Astrocyte (in vitro differentiated cells and primary cell): Measurements from ENCODE around the gene INAFM2. TPM values are rescaled to one million over a fixed set of nuclear protein-coding genes. Genes with fewer than 3 reads are reported as not detected.

Source experiments
- DNase-seq: peaks from one replicate; pipeline ENCODE4 v3.0.0-alpha.2; 2010; ENCODE audit warnings: low read depth
- FAIRE-seq: peaks from 2 replicates; lab custom pipeline; 2011; peaks lifted over from hg19 to GRCh38; lab: Jason Lieb, UNC
- H2AFZ ChIP-seq: 2 replicates; pipeline ENCODE4 v1.6.0; 2012; ENCODE audit warnings: low read depth, low read length, inconsistent platforms
- H3K27ac ChIP-seq: 2 replicates; pipeline ENCODE4 v1.5.1; 2011; ENCODE audit warnings: low read depth, low read length, inconsistent platforms
- H3K27me3 ChIP-seq: 2 replicates; pipeline ENCODE4 v1.6.0; 2011; ENCODE audit warnings: low read length, inconsistent platforms; ENCODE audit not compliant: insufficient read depth
- H3K36me3 ChIP-seq: 2 replicates; pipeline ENCODE4 v1.5.1; 2011; ENCODE audit warnings: low read length, inconsistent platforms; ENCODE audit not compliant: insufficient read depth
- H3K4me1 ChIP-seq: 2 replicates; pipeline ENCODE4 v1.5.1; 2011; ENCODE audit warnings: low read length, inconsistent platforms; ENCODE audit not compliant: insufficient read depth
- H3K4me2 ChIP-seq: 2 replicates; pipeline ENCODE4 v1.6.0; 2012; ENCODE audit warnings: low read length, inconsistent platforms
- H3K4me3 ChIP-seq: 2 replicates; pipeline ENCODE4 v1.5.1; 2011; ENCODE audit warnings: low read depth, mild to moderate bottlenecking, low read length, inconsistent platforms; ENCODE audit not compliant: insufficient read depth
- H3K79me2 ChIP-seq: 2 replicates; pipeline ENCODE4 v1.6.0; 2012; ENCODE audit warnings: mild to moderate bottlenecking, low read length, inconsistent platforms; ENCODE audit not compliant: insufficient read depth
- H3K9ac ChIP-seq: 2 replicates; pipeline ENCODE4 v1.6.0; 2012; ENCODE audit warnings: mild to moderate bottlenecking, low read length, inconsistent platforms
- H3K9me3 ChIP-seq: 2 replicates; pipeline ENCODE4 v1.5.1; 2012; ENCODE audit warnings: low read depth, mild to moderate bottlenecking, low read length, inconsistent platforms; ENCODE audit not compliant: insufficient read depth
- H4K20me1 ChIP-seq: 2 replicates; pipeline ENCODE4 v1.6.0; 2012; ENCODE audit warnings: low read length, inconsistent platforms; ENCODE audit not compliant: insufficient read depth
- H3K27ac Mint-ChIP-seq: one replicate; pipeline ENCODE4 v1.8.0; 2021; ENCODE audit warnings: mild to moderate bottlenecking, mixed read lengths; ENCODE audit not compliant: unreplicated experiment
- H3K27me3 Mint-ChIP-seq: one replicate; pipeline ENCODE4 v1.8.0; 2021; ENCODE audit warnings: low read depth, mixed read lengths; ENCODE audit not compliant: unreplicated experiment
- H3K36me3 Mint-ChIP-seq: one replicate; pipeline ENCODE4 v1.8.0; 2021; ENCODE audit warnings: low read depth, mixed read lengths; ENCODE audit not compliant: unreplicated experiment
- H3K4me1 Mint-ChIP-seq: one replicate; pipeline ENCODE4 v1.8.0; 2021; ENCODE audit warnings: low read depth, mixed read lengths; ENCODE audit not compliant: unreplicated experiment
- H3K4me3 Mint-ChIP-seq: one replicate; pipeline ENCODE4 v1.8.0; 2021; ENCODE audit warnings: mild to moderate bottlenecking, moderate library complexity, mixed read lengths; ENCODE audit not compliant: unreplicated experiment
- H3K9me3 Mint-ChIP-seq: one replicate; pipeline ENCODE4 v1.8.0; 2021; ENCODE audit warnings: mild to moderate bottlenecking, mixed read lengths; ENCODE audit not compliant: unreplicated experiment
- CTCF ChIP-seq: IDR thresholded peaks from 2 replicates; pipeline ENCODE4 v1.5.1; 2011; ENCODE audit warnings: low read depth, mild to moderate bottlenecking, inconsistent platforms, low read length, moderate library complexity; ENCODE audit not compliant: insufficient read depth
- EZH2 ChIP-seq: IDR thresholded peaks from 2 replicates; pipeline ENCODE4 v1.6.1; 2012; ENCODE audit warnings: mild to moderate bottlenecking, low read length, inconsistent platforms; ENCODE audit not compliant: insufficient read depth
- total RNA-seq: library from RNA; stranded (reverse); gene quantifications from 2 replicates; pipeline ENCODE4 v1.2.1, GENCODE V29; 2021

The INAFM2 gene
- total RNA-seq, 1 donor from 2014 or later = 41.2 TPM

- Mint-ChIP-seq H3K36me3 (peaks cover 6% of the 10 kb centered on the region), H3K9me3 (no peaks in the 10 kb centered on the region), H3K4me3 (peak overlapping the region; percentile 91), H3K4me1 (peaks cover 62% of the 10 kb centered on the region), H3K27ac (no peak overlapping the region), H3K27me3 (no peaks in the 10 kb centered on the region)
- Histone ChIP-seq H3K4me3 (no peak overlapping the region), H3K9me3 (no peaks in the 10 kb centered on the region), H4K20me1 (peaks cover 21% of the 10 kb centered on the region), H3K9ac (no peak overlapping the region), H3K79me2 (peaks cover 25% of the 10 kb centered on the region), H3K4me2 (peak overlapping the region; percentile 86), H3K27me3 (no peaks in the 10 kb centered on the region), H3K36me3 (peaks cover 6% of the 10 kb centered on the region), H2AFZ (no peak overlapping the region), H3K27ac (no peak overlapping the region), H3K4me1 (peaks cover 45% of the 10 kb centered on the region)
- FAIRE-seq (no peak), DNase-seq (no peak)
- TF ChIP-seq EZH2 (no peak), CTCF (no peak)
Measured at GRCh38 chr15:40325700-40326099, 2.2 kb downstream of the INAFM2 start.

- no peaks in the 10 kb centered on the region for H3K9me3 ChIP-seq
- Mint-ChIP-seq H3K36me3 (peaks cover 10% of the 10 kb centered on the region), H3K4me1 (peaks cover 59% of the 10 kb centered on the region), H3K4me3 (peak overlapping the region; percentile 91), H3K27me3 (no peaks in the 10 kb centered on the region), H3K27ac (peak overlapping the region; percentile 94), H3K9me3 (no peaks in the 10 kb centered on the region)
- peak overlapping the region; percentile 23 for H3K4me2 ChIP-seq
- peaks cover 42% of the 10 kb centered on the region for H3K4me1 ChIP-seq
- peaks cover 21% of the 10 kb centered on the region for H4K20me1 ChIP-seq
- no peak overlapping the region for H3K9ac ChIP-seq
- DNase-seq (no peak), FAIRE-seq (no peak)
- no peaks in the 10 kb centered on the region for H3K27me3 ChIP-seq
- peaks cover 6% of the 10 kb centered on the region for H3K36me3 ChIP-seq
- no peak overlapping the region for H3K4me3 ChIP-seq
- no peak for TF ChIP-seq EZH2
- TF ChIP-seq CTCF = no peak
- peaks cover 25% of the 10 kb centered on the region for H3K79me2 ChIP-seq
- no peak overlapping the region for H2AFZ ChIP-seq
- H3K27ac ChIP-seq = no peak overlapping the region
Measured at GRCh38 chr15:40327457-40327856, 4.0 kb downstream of the INAFM2 start.

- H3K4me1 Mint-ChIP-seq = peaks cover 61% of the 10 kb centered on the region
- no peaks in the 10 kb centered on the region for H3K9me3 ChIP-seq
Measured at GRCh38 chr15:40328176-40328575, 4.7 kb downstream of the INAFM2 start.

More at GRCh38 chr15:40328176-40328575, 4.7 kb downstream of the INAFM2 start:
- H3K27me3 Mint-ChIP-seq = no peaks in the 10 kb centered on the region
- peak overlapping the region; percentile 94 for H3K27ac Mint-ChIP-seq
- H3K36me3 Mint-ChIP-seq = peaks cover 13% of the 10 kb centered on the region
- peaks cover 2% of the 10 kb centered on the region for H3K9me3 Mint-ChIP-seq
- H4K20me1 ChIP-seq = peaks cover 21% of the 10 kb centered on the region
- peaks cover 25% of the 10 kb centered on the region for H3K79me2 ChIP-seq
- peak overlapping the region; percentile 4 for H3K9ac ChIP-seq
- FAIRE-seq = peak; percentile 81
- H2AFZ ChIP-seq = no peak overlapping the region
- H3K4me2 ChIP-seq = peak overlapping the region; percentile 23
- H3K4me1 ChIP-seq = peaks cover 36% of the 10 kb centered on the region
- no peak for TF ChIP-seq EZH2
- TF ChIP-seq CTCF = no peak
- H3K36me3 ChIP-seq = peaks cover 6% of the 10 kb centered on the region
- peak overlapping the region; percentile 63 for H3K4me3 Mint-ChIP-seq
- DNase-seq = peak; percentile 65
- no peaks in the 10 kb centered on the region for H3K27me3 ChIP-seq
- no peak overlapping the region for H3K4me3 ChIP-seq
- peak overlapping the region; percentile 33 for H3K27ac ChIP-seq
